ENCODE measurements around the gene PITPNM2. TPM values are rescaled to one million over a fixed set of nuclear protein-coding genes. Genes with fewer than 3 reads are reported as not detected.
A peak's percentile ranks its signal among the peaks of the same experiment; 100 is the strongest.

The PITPNM2 gene
- total and polyA plus RNA-seq, 9 of the 15 experiments (the other 6 are each of a cell fraction or from before 2014, with no cell fraction given): 0.03 to 10.8 (median 2.9) TPM

DNA sequence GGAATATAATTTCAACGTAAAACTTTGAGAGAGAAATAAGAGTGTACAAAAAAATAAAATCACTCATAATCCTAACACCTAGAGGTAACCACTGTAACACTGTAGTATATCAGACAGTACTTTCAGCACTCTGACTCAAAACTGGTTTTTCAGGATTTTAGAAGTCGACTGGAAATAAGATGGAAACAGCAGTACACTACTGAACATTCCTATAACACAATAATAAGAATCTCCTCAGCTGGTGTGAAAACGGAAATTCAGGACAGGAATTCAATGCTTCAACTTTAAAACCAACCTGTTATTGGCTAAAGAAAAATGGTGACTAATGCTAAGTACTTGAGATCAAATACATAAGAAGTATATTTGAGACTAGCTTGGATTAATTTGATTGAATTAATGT, 12.3 kb upstream of the PITPNM2 start:
- in situ Hi-C loops (cut with MboI): no loop called here
- no peaks in the 10 kb centered on the region for H3K79me2 ChIP-seq (ENCODE audit: control insufficient read depth, insufficient read depth, low read length)
- H3K9me3 ChIP-seq (replicated peaks; ENCODE audit: control insufficient read depth, insufficient read depth, low read depth, low read length): no peaks in the 10 kb centered on the region
- CTCF ChIA-PET (ENCODE audit: low intra/inter-chr PET ratio): no interaction called here
- intact Hi-C loops (cut with micrococcal nuclease): no loop called here
- no peak overlapping the region for H3K9ac ChIP-seq (ENCODE audit: insufficient read depth in 1 of 2, low read depth in 2 of 2, low read length in 2 of 2)
- H3K9me1 ChIP-seq (ENCODE audit: control insufficient read depth, insufficient read depth, low read length): no peaks in the 10 kb centered on the region
- H3K4me3 ChIP-seq: no peak overlapping the region
- POLR2A ChIA-PET: interaction anchor here (1.5 kb wide), 1 partner anchor 69 kb away, joined by 5 read pairs; no protein-coding TSS in a partner anchor
- DNase-seq (ENCODE audit: extremely low read depth in 1 of 4, low spot score in 3 of 4) (no peak), FAIRE-seq (peak; percentile 64), ATAC-seq (no peak)
- WGBS (ENCODE audit: insufficient coverage, low coverage, missing lambda C conversion rate): 61% methylated on average over 3 of the region's 3 CpGs
- no peaks in the 10 kb centered on the region for H3K4me1 ChIP-seq (replicated peaks in 1 of 2; ENCODE audit: control insufficient read depth in 2 of 2, insufficient read depth in 2 of 2, low read length in 2 of 2)
- no TSS peak for BruUV-seq (replicated peaks)
- no peak for TF ChIP-seq CAMTA2 (CRISPR knock-in tag; conservative IDR thresholded peaks at IDR 0.05)
- no peak for TF ChIP-seq ZNF146 (CRISPR knock-in tag; IDR thresholded peaks at IDR 0.05; ENCODE audit: unreplicated experiment)
- no peak for TF ChIP-seq SP1 (CRISPR knock-in tag; IDR thresholded peaks at IDR 0.05)
- H3K4me2 ChIP-seq (ENCODE audit: insufficient read depth, low read length): no peak overlapping the region
- H3K27ac ChIP-seq (ENCODE audit: extremely low read depth, low read depth, low read length): no peak overlapping the region
- no peaks in the 10 kb centered on the region for H4K20me1 ChIP-seq (replicated peaks; ENCODE audit: control insufficient read depth, insufficient read depth, low read length)
- peaks cover 84% of the 10 kb centered on the region for H3K36me3 ChIP-seq (ENCODE audit: control insufficient read depth, insufficient read depth, low read length)
- no peaks in the 10 kb centered on the region for H3K27me3 ChIP-seq (ENCODE audit: control insufficient read depth in 2 of 2, insufficient read depth in 2 of 2, low read length in 2 of 2)
- no peak overlapping the region for H2AFZ ChIP-seq (ENCODE audit: low read depth, low read length)

DNA sequence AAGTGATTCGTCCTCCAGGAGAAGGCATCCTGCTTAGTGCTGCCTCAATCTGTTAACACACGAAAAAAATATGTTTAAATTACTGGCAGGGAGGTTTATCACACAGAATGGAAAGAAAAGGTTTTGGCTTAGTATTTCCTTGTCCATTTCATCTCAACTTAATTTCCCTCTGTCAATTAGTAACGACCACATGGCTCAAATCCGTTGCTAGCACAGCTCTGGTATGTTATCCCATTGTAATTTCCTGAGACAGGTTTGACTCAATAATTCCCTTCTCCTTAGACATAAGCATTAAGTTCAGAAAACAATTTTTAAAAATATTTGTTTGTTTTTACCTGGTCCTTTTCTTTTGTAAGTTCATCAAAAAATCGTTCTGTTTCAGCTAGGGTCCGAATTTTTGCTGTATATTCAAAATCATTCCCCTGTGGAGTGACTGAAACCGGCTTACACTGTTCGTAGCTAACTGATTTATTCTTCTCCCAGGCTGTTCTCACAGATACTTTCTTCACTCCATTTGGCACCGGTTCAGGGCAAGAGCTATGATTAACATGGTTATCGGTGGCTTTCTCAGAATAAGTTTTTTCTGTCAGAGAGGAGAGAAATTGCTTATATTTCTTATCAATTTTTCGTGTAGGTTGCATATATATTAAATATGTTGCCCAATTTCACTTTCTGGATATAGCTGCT, 10.1 kb upstream of the PITPNM2 start:
- H3K4me1 ChIP-seq (replicated peaks in 1 of 2; ENCODE audit: control insufficient read depth in 2 of 2, insufficient read depth in 2 of 2, low read length in 2 of 2): no peaks in the 10 kb centered on the region
- CTCF ChIA-PET (ENCODE audit: low intra/inter-chr PET ratio): no interaction called here
- intact Hi-C loops (cut with micrococcal nuclease): no loop called here
- DNase-seq (ENCODE audit: extremely low read depth in 1 of 4, low spot score in 3 of 4) (no peak), ATAC-seq (no peak), FAIRE-seq (no peak)
- H3K4me3 ChIP-seq: no peak overlapping the region
- H3K27ac ChIP-seq (ENCODE audit: extremely low read depth, low read depth, low read length): no peak overlapping the region
- no peaks in the 10 kb centered on the region for H3K27me3 ChIP-seq (ENCODE audit: control insufficient read depth in 2 of 2, insufficient read depth in 2 of 2, low read length in 2 of 2)
- no peaks in the 10 kb centered on the region for H3K79me2 ChIP-seq (ENCODE audit: control insufficient read depth, insufficient read depth, low read length)
- 65% methylated on average over 11 of the region's 11 CpGs for WGBS (ENCODE audit: insufficient coverage, low coverage, missing lambda C conversion rate)
- in situ Hi-C loops (cut with MboI): no loop called here
- no peak overlapping the region for H2AFZ ChIP-seq (ENCODE audit: low read depth, low read length)
- POLR2A ChIA-PET: interaction anchor here (0.8 to 1.4 kb wide), 2 partner anchors 8 to 10 kb away, joined by 3 to 5 read pairs; partner anchors contain the start of gene PITPNM2
- BruUV-seq (replicated peaks): no TSS peak
- H3K9me1 ChIP-seq (ENCODE audit: control insufficient read depth, insufficient read depth, low read length): no peaks in the 10 kb centered on the region
- H3K9me3 ChIP-seq (replicated peaks; ENCODE audit: control insufficient read depth, insufficient read depth, low read depth, low read length): no peaks in the 10 kb centered on the region
- no peak overlapping the region for H3K9ac ChIP-seq (ENCODE audit: insufficient read depth in 1 of 2, low read depth in 2 of 2, low read length in 2 of 2)
- H3K36me3 ChIP-seq (ENCODE audit: control insufficient read depth, insufficient read depth, low read length): peaks cover 77% of the 10 kb centered on the region
- no peak overlapping the region for H3K4me2 ChIP-seq (ENCODE audit: insufficient read depth, low read length)
- H4K20me1 ChIP-seq (replicated peaks; ENCODE audit: control insufficient read depth, insufficient read depth, low read length): no peaks in the 10 kb centered on the region
- TF ChIP-seq ZNF561 (CRISPR knock-in tag; conservative IDR thresholded peaks at IDR 0.05): no peak
- TF ChIP-seq, protein P1, sequence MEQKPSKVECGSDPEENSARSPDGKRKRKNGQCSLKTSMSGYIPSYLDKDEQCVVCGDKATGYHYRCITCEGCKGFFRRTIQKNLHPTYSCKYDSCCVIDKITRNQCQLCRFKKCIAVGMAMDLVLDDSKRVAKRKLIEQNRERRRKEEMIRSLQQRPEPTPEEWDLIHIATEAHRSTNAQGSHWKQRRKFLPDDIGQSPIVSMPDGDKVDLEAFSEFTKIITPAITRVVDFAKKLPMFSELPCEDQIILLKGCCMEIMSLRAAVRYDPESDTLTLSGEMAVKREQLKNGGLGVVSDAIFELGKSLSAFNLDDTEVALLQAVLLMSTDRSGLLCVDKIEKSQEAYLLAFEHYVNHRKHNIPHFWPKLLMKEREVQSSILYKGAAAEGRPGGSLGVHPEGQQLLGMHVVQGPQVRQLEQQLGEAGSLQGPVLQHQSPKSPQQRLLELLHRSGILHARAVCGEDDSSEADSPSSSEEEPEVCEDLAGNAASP (IDR thresholded peaks at IDR 0.05): no peak
- TF ChIP-seq HDAC2 (IDR thresholded peaks at IDR 0.05): no peak
- TF ChIP-seq THRAP3 (IDR thresholded peaks at IDR 0.05; ENCODE audit: borderline replicate concordance): no peak
- no peak for TF ChIP-seq CREBBP (IDR thresholded peaks at IDR 0.05; ENCODE audit: low read depth, low read length)
- TF ChIP-seq HNRNPK (IDR thresholded peaks at IDR 0.05; ENCODE audit: low read depth, low read length, poor library complexity, severe bottlenecking): no peak
- no peak for TF ChIP-seq MEF2A (IDR thresholded peaks at IDR 0.05; ENCODE audit: control insufficient read depth, low read depth, low read length)
- TF ChIP-seq SIN3B (IDR thresholded peaks at IDR 0.05; ENCODE audit: low read depth): no peak
- TF ChIP-seq TRIM24 (IDR thresholded peaks at IDR 0.05): no peak
- no peak for TF ChIP-seq ZNF165 (CRISPR knock-in tag; IDR thresholded peaks at IDR 0.05; ENCODE audit: borderline replicate concordance)
- TF ChIP-seq, protein P2, sequence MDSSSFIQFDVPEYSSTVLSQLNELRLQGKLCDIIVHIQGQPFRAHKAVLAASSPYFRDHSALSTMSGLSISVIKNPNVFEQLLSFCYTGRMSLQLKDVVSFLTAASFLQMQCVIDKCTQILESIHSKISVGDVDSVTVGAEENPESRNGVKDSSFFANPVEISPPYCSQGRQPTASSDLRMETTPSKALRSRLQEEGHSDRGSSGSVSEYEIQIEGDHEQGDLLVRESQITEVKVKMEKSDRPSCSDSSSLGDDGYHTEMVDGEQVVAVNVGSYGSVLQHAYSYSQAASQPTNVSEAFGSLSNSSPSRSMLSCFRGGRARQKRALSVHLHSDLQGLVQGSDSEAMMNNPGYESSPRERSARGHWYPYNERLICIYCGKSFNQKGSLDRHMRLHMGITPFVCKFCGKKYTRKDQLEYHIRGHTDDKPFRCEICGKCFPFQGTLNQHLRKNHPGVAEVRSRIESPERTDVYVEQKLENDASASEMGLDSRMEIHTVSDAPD (CRISPR knock-in tag; IDR thresholded peaks at IDR 0.05): no peak
- TF ChIP-seq FOXA1 (IDR thresholded peaks at IDR 0.05; ENCODE audit: borderline replicate concordance): no peak

Measured in K562 (cell line).